NB4 (cell line): ENCODE results near the gene KTI12.
"Not testable (repeated sequence)": the region's sequence is repeated elsewhere in the genome, so short reads cannot be mapped to it uniquely, and the experiment has no call there.

Experiments used
- DNase-seq: peaks from one replicate; pipeline ENCODE4 v3.0.0; 2010; ENCODE audit warnings: low read depth
- H3K4me3 ChIP-seq: one replicate; pipeline ENCODE4 v1.5.1; 2011; ENCODE audit warnings: mild to moderate bottlenecking, low read depth, low read length, moderate library complexity
- MYC ChIP-seq: IDR thresholded peaks from 2 replicates; pipeline ENCODE4 v1.6.1; 2011; ENCODE audit warnings: low read depth, low read length
- POLR2A ChIP-seq: IDR thresholded peaks from 2 replicates; pipeline ENCODE4 v1.6.1; 2011; ENCODE audit warnings: mild to moderate bottlenecking; ENCODE audit not compliant: insufficient read length; ENCODE audit errors: extremely low read depth
- TF ChIP-seq, protein P1 (sequence below): IDR thresholded peaks from 2 replicates; pipeline ENCODE4 v1.6.1; 2011; ENCODE audit warnings: low read depth, low read length
- TF ChIP-seq, protein P2 (sequence below): IDR thresholded peaks from one replicate; pipeline ENCODE4 v1.5.1; 2012; ENCODE audit warnings: low read depth, low read length

The KTI12 gene

DNA sequence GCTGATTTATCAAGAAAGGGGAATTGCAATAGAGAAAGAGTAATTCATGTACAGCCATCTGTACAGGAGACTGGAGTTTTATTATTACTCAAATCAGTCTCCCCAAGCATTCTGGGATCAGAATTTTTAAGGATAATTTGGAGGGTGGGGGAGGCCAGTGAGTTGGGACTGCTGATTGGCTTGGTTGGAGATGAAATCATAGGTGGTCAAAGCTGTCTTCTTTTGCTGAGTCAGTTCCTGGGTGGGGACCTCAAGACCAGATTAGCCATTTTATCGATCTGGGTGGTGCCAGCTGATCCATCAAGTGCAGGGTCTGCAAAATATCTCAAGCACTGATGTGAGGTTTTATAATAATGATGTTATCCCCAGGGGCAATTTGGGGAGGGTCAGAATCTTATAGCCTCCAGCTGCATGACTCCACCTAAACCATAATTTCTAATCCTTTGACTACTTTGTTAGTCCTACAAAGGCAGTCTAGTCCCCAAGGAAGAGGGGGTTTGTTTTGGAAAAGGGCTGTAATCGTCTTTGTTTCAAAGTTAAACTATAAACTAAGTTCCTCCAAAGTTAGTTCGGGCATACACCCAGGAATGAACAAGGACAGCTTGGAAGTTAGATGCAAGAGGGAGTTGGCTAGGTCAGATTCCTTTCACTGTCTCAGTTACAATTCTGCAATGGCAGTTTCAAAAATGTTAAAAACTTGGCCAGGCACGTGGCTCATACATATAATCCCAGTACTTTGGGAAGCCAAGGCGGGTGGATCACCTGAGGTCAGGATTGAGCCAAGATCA, 26.2 kb downstream of the KTI12 start:
- TF ChIP-seq, protein P1, sequence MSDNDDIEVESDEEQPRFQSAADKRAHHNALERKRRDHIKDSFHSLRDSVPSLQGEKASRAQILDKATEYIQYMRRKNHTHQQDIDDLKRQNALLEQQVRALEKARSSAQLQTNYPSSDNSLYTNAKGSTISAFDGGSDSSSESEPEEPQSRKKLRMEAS = no peak
- TF ChIP-seq, protein P2, sequence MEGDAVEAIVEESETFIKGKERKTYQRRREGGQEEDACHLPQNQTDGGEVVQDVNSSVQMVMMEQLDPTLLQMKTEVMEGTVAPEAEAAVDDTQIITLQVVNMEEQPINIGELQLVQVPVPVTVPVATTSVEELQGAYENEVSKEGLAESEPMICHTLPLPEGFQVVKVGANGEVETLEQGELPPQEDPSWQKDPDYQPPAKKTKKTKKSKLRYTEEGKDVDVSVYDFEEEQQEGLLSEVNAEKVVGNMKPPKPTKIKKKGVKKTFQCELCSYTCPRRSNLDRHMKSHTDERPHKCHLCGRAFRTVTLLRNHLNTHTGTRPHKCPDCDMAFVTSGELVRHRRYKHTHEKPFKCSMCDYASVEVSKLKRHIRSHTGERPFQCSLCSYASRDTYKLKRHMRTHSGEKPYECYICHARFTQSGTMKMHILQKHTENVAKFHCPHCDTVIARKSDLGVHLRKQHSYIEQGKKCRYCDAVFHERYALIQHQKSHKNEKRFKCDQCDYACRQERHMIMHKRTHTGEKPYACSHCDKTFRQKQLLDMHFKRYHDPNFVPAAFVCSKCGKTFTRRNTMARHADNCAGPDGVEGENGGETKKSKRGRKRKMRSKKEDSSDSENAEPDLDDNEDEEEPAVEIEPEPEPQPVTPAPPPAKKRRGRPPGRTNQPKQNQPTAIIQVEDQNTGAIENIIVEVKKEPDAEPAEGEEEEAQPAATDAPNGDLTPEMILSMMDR = no peak
- TF ChIP-seq MYC (no peak), POLR2A (no peak)
- no peak for DNase-seq
- no peak overlapping the region for H3K4me3 ChIP-seq

DNA sequence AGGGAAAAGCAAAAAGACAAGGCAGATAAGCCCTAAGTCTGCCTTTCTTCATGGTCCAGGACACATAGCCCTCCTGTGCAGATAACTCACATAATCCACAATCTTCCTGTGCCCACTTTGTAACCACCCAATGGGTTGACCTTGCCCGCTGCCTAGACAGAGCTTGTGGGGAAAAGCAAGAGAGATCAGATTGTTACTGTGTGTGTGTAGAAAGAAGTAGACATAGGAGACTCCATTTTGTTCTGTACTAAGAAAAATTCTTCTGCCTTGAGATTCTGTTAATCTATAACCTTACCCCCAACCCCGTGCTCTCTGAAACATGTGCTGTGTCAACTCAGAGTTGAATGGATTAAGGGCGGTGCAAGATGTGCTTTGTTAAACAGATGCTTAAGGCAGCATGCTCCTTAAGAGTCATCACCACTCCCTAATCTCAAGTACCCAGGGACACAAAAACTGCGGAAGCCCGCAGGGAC, 27.5 kb downstream of the KTI12 start:
- not testable (repeated sequence) for H3K4me3 ChIP-seq, DNase-seq

DNA sequence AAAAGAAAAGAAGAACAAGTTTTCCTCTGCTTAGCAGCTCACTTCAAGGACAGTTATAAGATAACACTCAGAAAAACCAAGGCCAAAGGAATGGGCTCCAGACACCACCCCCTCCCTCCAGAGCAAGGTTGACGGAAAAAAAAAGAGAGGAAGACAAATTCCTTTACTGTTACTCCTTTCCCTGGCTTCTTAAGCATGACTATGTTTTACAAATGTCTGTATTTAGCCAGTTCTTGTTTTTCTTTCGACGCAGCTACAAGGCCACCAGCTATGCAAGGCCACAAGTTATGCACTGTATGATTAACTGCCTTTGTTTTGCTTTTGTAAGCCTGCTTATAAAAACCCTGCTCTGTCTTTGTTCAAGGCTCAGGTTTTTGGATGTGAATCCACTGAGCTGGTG, 28.1 kb downstream of the KTI12 start:
- H3K4me3 ChIP-seq, DNase-seq: not testable (repeated sequence)

DNA sequence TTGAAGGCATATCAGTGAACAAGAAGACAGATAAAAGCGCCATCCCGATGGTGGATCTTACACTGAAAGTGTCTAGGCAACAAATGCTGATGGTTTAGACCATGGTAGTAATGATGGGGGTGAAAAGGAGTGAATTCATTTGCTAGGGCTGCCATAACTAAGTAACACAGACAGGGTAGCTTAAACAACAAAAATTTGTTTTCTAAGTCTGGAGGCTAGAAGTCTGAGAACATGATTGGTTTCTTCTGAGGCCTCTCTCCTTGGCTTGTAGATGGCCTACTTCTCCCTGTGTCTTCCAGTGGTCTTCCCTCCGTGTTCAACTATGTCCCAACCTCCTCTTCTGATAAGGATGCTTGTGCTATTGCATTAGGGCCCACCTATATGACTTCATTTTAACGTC, 29.7 kb downstream of the KTI12 start:
- TF ChIP-seq, protein P2 = no peak
- TF ChIP-seq POLR2A (no peak), MYC (no peak)
- TF ChIP-seq, protein P1 = no peak
- H3K4me3 ChIP-seq = no peak overlapping the region
- DNase-seq = no peak

DNA sequence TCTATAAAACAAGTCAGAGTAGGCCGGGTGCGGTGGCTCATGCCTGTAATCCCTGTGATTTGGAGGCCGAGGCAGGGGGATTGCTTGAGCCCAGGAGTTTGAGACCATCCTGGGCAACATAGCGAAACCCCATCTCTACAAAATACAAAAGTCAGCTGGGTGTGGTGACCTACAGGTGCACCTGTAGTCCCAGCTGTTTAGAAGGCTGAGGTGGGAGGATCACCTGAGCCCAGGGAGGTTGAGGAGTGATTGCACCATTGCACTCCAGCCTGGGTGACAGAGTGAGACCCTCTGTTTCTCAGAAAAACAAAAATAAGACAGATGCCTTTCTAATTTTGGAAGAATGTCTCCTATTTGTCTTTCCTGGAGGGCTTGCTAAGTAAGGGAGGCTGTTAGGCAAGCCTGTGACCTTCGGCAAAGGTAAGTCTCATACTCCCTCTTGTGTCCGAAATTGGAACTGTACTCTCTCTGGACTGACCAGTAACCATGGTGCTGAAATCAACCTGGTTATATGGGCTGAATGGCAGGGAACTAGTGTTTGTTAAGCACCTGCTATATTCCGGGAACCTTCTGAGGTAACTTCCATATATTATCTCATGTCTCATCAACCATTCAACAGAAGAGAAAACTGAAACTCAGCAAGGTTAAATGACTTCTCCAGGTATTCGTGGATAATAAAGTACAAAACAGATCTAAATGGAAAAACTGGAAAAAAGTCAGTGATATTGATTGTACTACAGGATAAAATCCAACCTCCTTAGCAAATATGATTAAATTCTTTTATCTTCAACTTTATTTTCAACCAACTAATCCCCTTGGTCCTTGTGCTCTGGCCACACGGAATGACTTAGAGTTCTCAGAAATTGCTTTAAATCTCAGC, 31.3 kb downstream of the KTI12 start:
- TF ChIP-seq MYC = peak; percentile 23; the same call in 1 of the 2 replicates
- TF ChIP-seq, protein P1 = no peak
- TF ChIP-seq, protein P2 = peak; percentile 71
- peak; percentile 86 for DNase-seq
- no peak overlapping the region for H3K4me3 ChIP-seq

DNA sequence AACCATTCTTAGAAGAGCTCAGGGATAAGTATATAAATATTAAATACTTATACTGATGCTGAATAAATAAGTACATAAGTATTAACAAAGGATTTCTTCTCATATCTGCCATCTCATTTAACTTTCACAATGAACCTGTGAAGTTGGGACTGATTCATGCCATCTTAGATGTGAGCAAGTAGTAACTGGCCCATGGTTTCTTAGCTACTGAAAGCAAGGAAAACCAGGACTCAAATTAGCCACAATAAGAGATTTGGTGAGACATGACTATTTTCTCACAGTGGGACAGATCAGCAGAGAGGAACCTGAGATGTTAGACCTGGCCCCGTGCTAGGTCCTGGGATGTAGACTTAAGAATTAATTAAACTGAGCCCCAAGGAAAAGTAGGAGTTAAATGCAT, 34.9 kb downstream of the KTI12 start:
- DNase-seq = no peak
- no peak overlapping the region for H3K4me3 ChIP-seq
- TF ChIP-seq, protein P1 = no peak
- TF ChIP-seq, protein P2 = no peak
- TF ChIP-seq POLR2A (no peak), MYC (no peak)
